SU-DHL-6 (cell line): ENCODE data around the gene CYP11A1.

Source experiments
- EZH2phosphoT487 ChIP-seq: fragments of 200-600 bp; sonication (generic), shearing (Covaris generic); conservative IDR thresholded peaks from 2 replicates; pipeline ENCODE4 v1.6.1; 2018; ENCODE audit warnings: mild to moderate bottlenecking, antibody characterized with exemption, low read length, moderate library complexity, mixed read lengths
- TF ChIP-seq, protein P1 (sequence below): fragments of 200-600 bp; sonication (generic); IDR thresholded peaks from one replicate; pipeline ENCODE4 v1.5.1; 2017; ENCODE audit warnings: antibody characterized with exemption, mild to moderate bottlenecking, low read length, moderate library complexity; ENCODE audit not compliant: insufficient read depth, poor library complexity, severe bottlenecking

GRCh38 chr15:74383695-74384565 is 16.5 kb upstream of the CYP11A1 start:
- TF ChIP-seq, protein P1, sequence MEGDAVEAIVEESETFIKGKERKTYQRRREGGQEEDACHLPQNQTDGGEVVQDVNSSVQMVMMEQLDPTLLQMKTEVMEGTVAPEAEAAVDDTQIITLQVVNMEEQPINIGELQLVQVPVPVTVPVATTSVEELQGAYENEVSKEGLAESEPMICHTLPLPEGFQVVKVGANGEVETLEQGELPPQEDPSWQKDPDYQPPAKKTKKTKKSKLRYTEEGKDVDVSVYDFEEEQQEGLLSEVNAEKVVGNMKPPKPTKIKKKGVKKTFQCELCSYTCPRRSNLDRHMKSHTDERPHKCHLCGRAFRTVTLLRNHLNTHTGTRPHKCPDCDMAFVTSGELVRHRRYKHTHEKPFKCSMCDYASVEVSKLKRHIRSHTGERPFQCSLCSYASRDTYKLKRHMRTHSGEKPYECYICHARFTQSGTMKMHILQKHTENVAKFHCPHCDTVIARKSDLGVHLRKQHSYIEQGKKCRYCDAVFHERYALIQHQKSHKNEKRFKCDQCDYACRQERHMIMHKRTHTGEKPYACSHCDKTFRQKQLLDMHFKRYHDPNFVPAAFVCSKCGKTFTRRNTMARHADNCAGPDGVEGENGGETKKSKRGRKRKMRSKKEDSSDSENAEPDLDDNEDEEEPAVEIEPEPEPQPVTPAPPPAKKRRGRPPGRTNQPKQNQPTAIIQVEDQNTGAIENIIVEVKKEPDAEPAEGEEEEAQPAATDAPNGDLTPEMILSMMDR: no peak
- TF ChIP-seq EZH2phosphoT487: no peak
